ENCODE measurements around the gene ANKRD65.
"Not testable (repeated sequence)": the region's sequence is repeated elsewhere in the genome, so short reads cannot be mapped to it uniquely, and the experiment has no call there.

ANKRD65 gene

GRCh38 chr1:1393428-1393827, 27.6 kb downstream of the ANKRD65 start:
- DNase-seq (ENCODE audit: low spot score) = no peak

- DNase-seq (ENCODE audit: low spot score) = no peak
These were observed 28.1 kb downstream of the ANKRD65 start for GRCh38 chr1:1393014-1393413.

- no peak for DNase-seq (ENCODE audit: low spot score)
These were observed 29.9 kb downstream of the ANKRD65 start for GRCh38 chr1:1391225-1391624.

- no peak for DNase-seq (ENCODE audit: low spot score)
These were observed 30.4 kb downstream of the ANKRD65 start for GRCh38 chr1:1390675-1391074.

GRCh38 chr1:1388078-1388472, 33.0 kb downstream of the ANKRD65 start:
- no peak for DNase-seq (ENCODE audit: low spot score)

GRCh38 chr1:1387098-1388077, 33.7 kb downstream of the ANKRD65 start:
- no peak for DNase-seq (ENCODE audit: low spot score)

- DNase-seq (ENCODE audit: low spot score) = no peak
These were observed 35.1 kb downstream of the ANKRD65 start for GRCh38 chr1:1385931-1386330.

GRCh38 chr1:1385339-1385738, 35.7 kb downstream of the ANKRD65 start:
- not testable (repeated sequence) for DNase-seq (ENCODE audit: low spot score)

GRCh38 chr1:1381294-1381693, 39.8 kb downstream of the ANKRD65 start:
- no peak for DNase-seq (ENCODE audit: low spot score)

- no peak for DNase-seq (ENCODE audit: low spot score)
These were observed 40.2 kb downstream of the ANKRD65 start for GRCh38 chr1:1380860-1381259.

GRCh38 chr1:1377540-1378205, 43.4 kb downstream of the ANKRD65 start:
- no peak for DNase-seq (ENCODE audit: low spot score)

GRCh38 chr1:1376551-1377226, 44.4 kb downstream of the ANKRD65 start:
- DNase-seq (ENCODE audit: low spot score) = no peak

GRCh38 chr1:1374929-1375662, 46.0 kb downstream of the ANKRD65 start, which contains the start of gene AURKAIP1:
Gene AURKAIP1 (minus strand): TSS chr1:1375207. CDS start chr1:1374756, 451 bp downstream.
- DNase-seq (ENCODE audit: low spot score) = peak; percentile 97

- DNase-seq (ENCODE audit: low spot score) = no peak
These were observed 46.5 kb downstream of the ANKRD65 start for GRCh38 chr1:1374589-1374928.

GRCh38 chr1:1373815-1374588, 47.1 kb downstream of the ANKRD65 start:
- no peak for DNase-seq (ENCODE audit: low spot score)

GRCh38 chr1:1373051-1373814, 47.8 kb downstream of the ANKRD65 start:
- no peak for DNase-seq (ENCODE audit: low spot score)

GRCh38 chr1:1371746-1372711, 49.0 kb downstream of the ANKRD65 start:
- peak; percentile 87 for DNase-seq (ENCODE audit: low spot score)

- DNase-seq (ENCODE audit: low spot score) = no peak
These were observed 49.7 kb downstream of the ANKRD65 start for GRCh38 chr1:1371364-1371745.

GRCh38 chr1:1370771-1371300, 50.2 kb downstream of the ANKRD65 start:
- DNase-seq (ENCODE audit: low spot score) = no peak
